K562 (cell line): Measurements from ENCODE around the gene CASP7. TPM values are rescaled to one million over a fixed set of nuclear protein-coding genes. Genes with fewer than 3 reads are reported as not detected.
A peak's percentile ranks its signal among the peaks of the same experiment; 100 is the strongest.

Experiments
- ATF7 ChIP-seq: fragments of 450-650 bp; IDR thresholded peaks from 2 replicates; pipeline ENCODE4 v1.7.1; 2014; ENCODE audit warnings: mild to moderate bottlenecking, moderate library complexity
- CBX3 ChIP-seq, 2 experiments: IDR thresholded peaks; 1 replicate in 1 of 2; 2 replicates in 1 of 2; pipeline ENCODE4 v1.6.1; 2012; ENCODE audit warnings: inconsistent platforms in 2 of 2, low read length in 2 of 2, borderline replicate concordance in 1 of 2, control low read depth in 1 of 2
- CCNT2 ChIP-seq: IDR thresholded peaks from 2 replicates; pipeline ENCODE4 v1.6.1; 2011; ENCODE audit warnings: borderline replicate concordance, low read depth, mild to moderate bottlenecking, moderate library complexity, mixed read lengths, low read length; ENCODE audit not compliant: insufficient read length; ENCODE audit errors: extremely low read depth
- HDAC3 ChIP-seq: fragments of 450-650 bp; IDR thresholded peaks from 2 replicates; pipeline ENCODE4 v1.6.1; 2018; ENCODE audit warnings: borderline replicate concordance, mild to moderate bottlenecking, moderate library complexity; ENCODE audit not compliant: partially characterized antibody
- HLTF ChIP-seq: fragments of 450-650 bp; IDR thresholded peaks from 2 replicates; pipeline ENCODE4 v1.6.1; 2016
- KAT8 ChIP-seq: fragments of 450-650 bp; IDR thresholded peaks from 2 replicates; pipeline ENCODE4 v1.6.1; 2016; ENCODE audit warnings: low read depth, mild to moderate bottlenecking
- MEF2A ChIP-seq: IDR thresholded peaks from 2 replicates; pipeline ENCODE4 v1.6.1; 2011; ENCODE audit warnings: low read depth, mild to moderate bottlenecking, low read length, moderate library complexity; ENCODE audit not compliant: control insufficient read depth
- SREBF2 ChIP-seq: sonication (generic); formaldehyde crosslinking; IDR thresholded peaks from 2 replicates; pipeline ENCODE4 v1.4.0; 2020; ENCODE audit warnings: mild to moderate bottlenecking, missing genetic modification reagents
- ZFX ChIP-seq: sonication (generic); formaldehyde crosslinking; IDR thresholded peaks from 2 replicates; pipeline ENCODE4 v1.8.0; 2022; ENCODE audit warnings: mild to moderate bottlenecking, missing genetic modification reagents, moderate library complexity
- ZNF133 ChIP-seq: fragments of 250-450 bp; sonication (Bioruptor Pico); IDR thresholded peaks from 2 replicates; pipeline ENCODE4 v1.4.0; 2020; ENCODE audit warnings: mild to moderate bottlenecking
- ZNF134 ChIP-seq: fragments of 250-450 bp; sonication (Bioruptor Pico); conservative IDR thresholded peaks from 2 replicates; pipeline ENCODE4 v1.4.0; 2020
- ZNF311 ChIP-seq: fragments of 250-450 bp; sonication (Bioruptor Pico); IDR thresholded peaks from 2 replicates; pipeline ENCODE4 v1.4.0; 2020; ENCODE audit warnings: mild to moderate bottlenecking, moderate library complexity
- ZNF354B ChIP-seq: fragments of 250-450 bp; sonication (Bioruptor Pico); IDR thresholded peaks from 2 replicates; pipeline ENCODE4 v1.4.0; 2020
- ZNF431 ChIP-seq: sonication (generic); formaldehyde crosslinking; IDR thresholded peaks from 2 replicates; pipeline ENCODE4 v1.8.0; 2022; ENCODE audit warnings: mild to moderate bottlenecking, missing genetic modification reagents
- polyA plus RNA-seq, 8 experiments: library from polyadenylated mRNA; depleted of rRNA in 4 of 8; stranded (reverse) in 5 of 8; unstranded in 3 of 8; fragments of >200 nt; fragmentation: Nextera tagmentation in 2 of 8; fragmentation: Illumina TruSeq in 1 of 8; extraction: Ambion mirVana in 2 of 8; extraction: Trizol in 1 of 8; gene quantifications; 2 replicates each; pipeline versions ENCODE4 v1.2.1 to v1.2.3, GENCODE V29; 2011 to 2014; ENCODE audit warnings: inconsistent platforms in 1 of 8, missing spikeins in 1 of 8
- total RNA-seq, 7 experiments: library from RNA; depleted of rRNA in 6 of 7; stranded (reverse); fragments of >200 nt in 6 of 7; fragmentation: Illumina TruSeq in 2 of 7; extraction: Trizol in 2 of 7; gene quantifications; 2 replicates each; pipeline versions ENCODE4 v1.2.1 to v1.2.3, GENCODE V29; 2011 to 2021; ENCODE audit warnings: low replicate concordance in 1 of 7
- TF ChIP-seq, protein P1 (sequence below): fragments of 450-650 bp; IDR thresholded peaks from 2 replicates; pipeline ENCODE4 v1.6.1; 2017; ENCODE audit warnings: antibody characterized with exemption, mild to moderate bottlenecking
- TF ChIP-seq, protein P2 (sequence below): fragments of 450-650 bp; conservative IDR thresholded peaks from 2 replicates; pipeline ENCODE4 v1.6.1; 2016; ENCODE audit warnings: missing genetic modification characterization, low read depth, mild to moderate bottlenecking, control low read depth, missing compliant biosample characterization
- TF ChIP-seq, protein P3 (sequence below): fragments of 450-650 bp; IDR thresholded peaks from 2 replicates; pipeline ENCODE4 v1.6.1; 2018; ENCODE audit not compliant: partially characterized antibody
- TF ChIP-seq, protein P4 (sequence below): fragments of 250-450 bp; sonication (Bioruptor Pico); IDR thresholded peaks from 2 replicates; pipeline ENCODE4 v1.8.0; 2021; ENCODE audit warnings: borderline replicate concordance, mild to moderate bottlenecking, moderate library complexity; ENCODE audit not compliant: poor library complexity, severe bottlenecking

CASP7 gene
- total and polyA plus RNA-seq, 9 of the 15 experiments (the other 6 are each of a cell fraction or from before 2014, with no cell fraction given) = 2.2 to 23.3 (median 9.0) TPM

DNA sequence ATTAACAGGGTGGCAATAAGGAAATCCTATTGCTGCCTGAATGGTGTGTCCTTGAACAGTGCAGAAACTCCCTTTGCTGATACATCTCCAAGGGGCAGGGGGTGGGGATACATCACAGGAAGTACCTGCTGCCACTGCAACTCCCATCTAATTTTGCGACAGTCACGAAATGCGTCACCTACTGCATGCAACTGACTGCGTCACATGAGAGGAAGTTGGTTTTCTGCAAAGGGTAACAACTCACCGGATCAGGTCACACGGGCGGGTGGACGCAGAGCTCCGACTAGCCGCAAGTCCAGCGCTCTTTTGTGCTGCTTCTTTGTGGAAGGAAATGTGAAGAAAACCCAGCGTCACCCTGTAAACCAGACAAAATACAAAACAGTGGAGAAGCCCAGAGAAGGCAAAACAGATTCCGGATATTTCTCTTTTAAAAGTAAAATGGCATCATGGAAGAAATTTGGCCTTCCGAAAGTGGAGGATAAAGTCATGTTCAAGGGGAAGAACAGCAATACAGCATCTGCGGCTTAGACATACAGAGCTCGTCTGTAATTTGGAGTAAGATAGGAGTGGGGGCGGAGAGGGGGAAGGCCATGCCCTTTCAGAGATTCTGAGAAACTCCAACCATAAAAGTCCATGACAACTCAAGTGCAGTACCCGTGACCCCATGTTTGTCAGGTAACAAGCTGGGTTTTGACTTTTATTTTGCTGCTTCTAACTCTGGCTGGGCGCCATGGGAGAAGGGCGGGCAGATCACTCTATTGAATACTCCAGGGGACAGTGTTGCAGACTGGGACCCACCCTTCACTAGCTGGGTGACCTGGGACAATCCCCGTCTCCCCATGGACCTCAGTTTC lies 39.5 kb downstream of the CASP7 start (continued):
- TF ChIP-seq, protein P1, sequence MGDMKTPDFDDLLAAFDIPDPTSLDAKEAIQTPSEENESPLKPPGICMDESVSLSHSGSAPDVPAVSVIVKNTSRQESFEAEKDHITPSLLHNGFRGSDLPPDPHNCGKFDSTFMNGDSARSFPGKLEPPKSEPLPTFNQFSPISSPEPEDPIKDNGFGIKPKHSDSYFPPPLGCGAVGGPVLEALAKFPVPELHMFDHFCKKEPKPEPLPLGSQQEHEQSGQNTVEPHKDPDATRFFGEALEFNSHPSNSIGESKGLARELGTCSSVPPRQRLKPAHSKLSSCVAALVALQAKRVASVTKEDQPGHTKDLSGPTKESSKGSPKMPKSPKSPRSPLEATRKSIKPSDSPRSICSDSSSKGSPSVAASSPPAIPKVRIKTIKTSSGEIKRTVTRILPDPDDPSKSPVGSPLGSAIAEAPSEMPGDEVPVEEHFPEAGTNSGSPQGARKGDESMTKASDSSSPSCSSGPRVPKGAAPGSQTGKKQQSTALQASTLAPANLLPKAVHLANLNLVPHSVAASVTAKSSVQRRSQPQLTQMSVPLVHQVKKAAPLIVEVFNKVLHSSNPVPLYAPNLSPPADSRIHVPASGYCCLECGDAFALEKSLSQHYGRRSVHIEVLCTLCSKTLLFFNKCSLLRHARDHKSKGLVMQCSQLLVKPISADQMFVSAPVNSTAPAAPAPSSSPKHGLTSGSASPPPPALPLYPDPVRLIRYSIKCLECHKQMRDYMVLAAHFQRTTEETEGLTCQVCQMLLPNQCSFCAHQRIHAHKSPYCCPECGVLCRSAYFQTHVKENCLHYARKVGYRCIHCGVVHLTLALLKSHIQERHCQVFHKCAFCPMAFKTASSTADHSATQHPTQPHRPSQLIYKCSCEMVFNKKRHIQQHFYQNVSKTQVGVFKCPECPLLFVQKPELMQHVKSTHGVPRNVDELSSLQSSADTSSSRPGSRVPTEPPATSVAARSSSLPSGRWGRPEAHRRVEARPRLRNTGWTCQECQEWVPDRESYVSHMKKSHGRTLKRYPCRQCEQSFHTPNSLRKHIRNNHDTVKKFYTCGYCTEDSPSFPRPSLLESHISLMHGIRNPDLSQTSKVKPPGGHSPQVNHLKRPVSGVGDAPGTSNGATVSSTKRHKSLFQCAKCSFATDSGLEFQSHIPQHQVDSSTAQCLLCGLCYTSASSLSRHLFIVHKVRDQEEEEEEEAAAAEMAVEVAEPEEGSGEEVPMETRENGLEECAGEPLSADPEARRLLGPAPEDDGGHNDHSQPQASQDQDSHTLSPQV = no peak
- TF ChIP-seq ZNF134 (CRISPR knock-in tag) (no peak), ZNF311 (CRISPR knock-in tag) (no peak), KAT8 (no peak), ATF7 (peak; percentile 52; the same call in 1 of the 2 replicates), ZNF354B (CRISPR knock-in tag) (no peak), HDAC3 (no peak), HLTF (no peak), CBX3 (IDR thresholded peaks at IDR 0.05; ENCODE audit: borderline replicate concordance in 1 of 2, low read length in 2 of 2) (no peak), ZNF133 (CRISPR knock-in tag) (no peak), SREBF2 (CRISPR knock-in tag) (no peak), ZNF431 (CRISPR knock-in tag) (no peak), CCNT2 (no peak), MEF2A (no peak), ZFX (CRISPR knock-in tag) (no peak)
- TF ChIP-seq, protein P2, sequence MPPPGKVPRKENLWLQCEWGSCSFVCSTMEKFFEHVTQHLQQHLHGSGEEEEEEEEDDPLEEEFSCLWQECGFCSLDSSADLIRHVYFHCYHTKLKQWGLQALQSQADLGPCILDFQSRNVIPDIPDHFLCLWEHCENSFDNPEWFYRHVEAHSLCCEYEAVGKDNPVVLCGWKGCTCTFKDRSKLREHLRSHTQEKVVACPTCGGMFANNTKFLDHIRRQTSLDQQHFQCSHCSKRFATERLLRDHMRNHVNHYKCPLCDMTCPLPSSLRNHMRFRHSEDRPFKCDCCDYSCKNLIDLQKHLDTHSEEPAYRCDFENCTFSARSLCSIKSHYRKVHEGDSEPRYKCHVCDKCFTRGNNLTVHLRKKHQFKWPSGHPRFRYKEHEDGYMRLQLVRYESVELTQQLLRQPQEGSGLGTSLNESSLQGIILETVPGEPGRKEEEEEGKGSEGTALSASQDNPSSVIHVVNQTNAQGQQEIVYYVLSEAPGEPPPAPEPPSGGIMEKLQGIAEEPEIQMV = no peak
- TF ChIP-seq, protein P3, sequence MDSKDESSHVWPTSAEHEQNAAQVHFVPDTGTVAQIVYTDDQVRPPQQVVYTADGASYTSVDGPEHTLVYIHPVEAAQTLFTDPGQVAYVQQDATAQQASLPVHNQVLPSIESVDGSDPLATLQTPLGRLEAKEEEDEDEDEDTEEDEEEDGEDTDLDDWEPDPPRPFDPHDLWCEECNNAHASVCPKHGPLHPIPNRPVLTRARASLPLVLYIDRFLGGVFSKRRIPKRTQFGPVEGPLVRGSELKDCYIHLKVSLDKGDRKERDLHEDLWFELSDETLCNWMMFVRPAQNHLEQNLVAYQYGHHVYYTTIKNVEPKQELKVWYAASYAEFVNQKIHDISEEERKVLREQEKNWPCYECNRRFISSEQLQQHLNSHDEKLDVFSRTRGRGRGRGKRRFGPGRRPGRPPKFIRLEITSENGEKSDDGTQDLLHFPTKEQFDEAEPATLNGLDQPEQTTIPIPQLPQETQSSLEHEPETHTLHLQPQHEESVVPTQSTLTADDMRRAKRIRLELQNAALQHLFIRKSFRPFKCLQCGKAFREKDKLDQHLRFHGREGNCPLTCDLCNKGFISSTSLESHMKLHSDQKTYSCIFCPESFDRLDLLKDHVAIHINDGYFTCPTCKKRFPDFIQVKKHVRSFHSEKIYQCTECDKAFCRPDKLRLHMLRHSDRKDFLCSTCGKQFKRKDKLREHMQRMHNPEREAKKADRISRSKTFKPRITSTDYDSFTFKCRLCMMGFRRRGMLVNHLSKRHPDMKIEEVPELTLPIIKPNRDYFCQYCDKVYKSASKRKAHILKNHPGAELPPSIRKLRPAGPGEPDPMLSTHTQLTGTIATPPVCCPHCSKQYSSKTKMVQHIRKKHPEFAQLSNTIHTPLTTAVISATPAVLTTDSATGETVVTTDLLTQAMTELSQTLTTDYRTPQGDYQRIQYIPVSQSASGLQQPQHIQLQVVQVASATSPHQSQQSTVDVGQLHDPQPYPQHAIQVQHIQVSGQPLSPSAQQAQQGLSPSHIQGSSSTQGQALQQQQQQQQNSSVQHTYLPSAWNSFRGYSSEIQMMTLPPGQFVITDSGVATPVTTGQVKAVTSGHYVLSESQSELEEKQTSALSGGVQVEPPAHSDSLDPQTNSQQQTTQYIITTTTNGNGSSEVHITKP = no peak
- TF ChIP-seq, protein P4, sequence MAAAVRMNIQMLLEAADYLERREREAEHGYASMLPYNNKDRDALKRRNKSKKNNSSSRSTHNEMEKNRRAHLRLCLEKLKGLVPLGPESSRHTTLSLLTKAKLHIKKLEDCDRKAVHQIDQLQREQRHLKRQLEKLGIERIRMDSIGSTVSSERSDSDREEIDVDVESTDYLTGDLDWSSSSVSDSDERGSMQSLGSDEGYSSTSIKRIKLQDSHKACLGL (CRISPR knock-in tag) = no peak
